ENCODE results near the gene C3orf49.

GRCh38 chr3:63824309-63824708 is 5.2 kb downstream of the C3orf49 start:
- no peak for TF ChIP-seq ZNF384 (IDR thresholded peaks at IDR 0.05)
- no peak for TF ChIP-seq SUZ12 (IDR thresholded peaks at IDR 0.05)
- no peak for TF ChIP-seq ELF4 (IDR thresholded peaks at IDR 0.05)
- TF ChIP-seq BHLHE40 (IDR thresholded peaks at IDR 0.05; ENCODE audit: borderline replicate concordance): no peak
- no peak for TF ChIP-seq SP1 (IDR thresholded peaks at IDR 0.05)
- no peak for TF ChIP-seq ARNT (IDR thresholded peaks at IDR 0.05)
- no peak for TF ChIP-seq CTBP1 (IDR thresholded peaks at IDR 0.05; ENCODE audit: borderline replicate concordance)
